HG02763 (cell line): Measurements from ENCODE around the gene CCDC141.

Experiments
- ATAC-seq: cut with Tn5 transposase; IDR thresholded peaks from one replicate; pipeline ENCODE4 v1.9.1; 2021; ENCODE audit warnings: mild to moderate bottlenecking, moderate library complexity; ENCODE audit not compliant: unreplicated experiment

CCDC141 gene

DNA sequence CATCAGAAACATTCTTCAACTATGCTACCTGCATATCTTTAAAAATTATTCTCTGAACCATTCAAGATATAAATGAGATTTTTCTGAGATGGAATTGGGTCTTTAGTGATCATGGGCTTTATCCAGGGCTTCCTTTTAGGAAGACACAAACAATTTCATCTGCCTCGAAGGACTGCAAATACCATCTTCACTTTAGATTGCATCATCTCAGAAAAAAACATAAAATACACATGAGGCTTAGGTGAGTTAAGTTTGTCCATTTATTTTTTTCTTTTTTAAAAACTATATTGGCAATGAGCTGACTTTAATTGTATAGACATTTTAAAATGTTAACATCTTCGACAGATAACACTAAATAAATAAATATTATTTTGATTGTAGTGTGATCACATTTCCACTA, 262.8 kb downstream of the CCDC141 start:
- ATAC-seq: no peak

DNA sequence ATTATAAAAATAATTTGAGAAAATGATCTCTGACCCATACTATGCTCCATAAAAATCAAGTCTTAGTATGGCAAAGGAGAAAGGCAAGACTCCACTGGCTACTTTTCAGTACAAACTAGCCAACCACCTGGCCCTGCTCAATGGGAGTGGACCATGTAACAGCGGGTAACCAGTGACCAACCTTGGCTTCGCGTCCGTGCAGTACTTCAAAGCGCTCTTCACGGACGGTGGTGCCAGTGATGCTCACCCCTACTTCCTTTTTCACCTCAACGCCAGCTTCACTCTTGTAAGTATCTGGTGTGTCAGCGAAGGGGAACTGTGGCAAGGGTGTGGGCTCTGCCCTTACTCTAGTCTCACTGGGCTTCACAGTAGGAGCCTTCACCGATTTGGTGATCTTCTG, 266.0 kb downstream of the CCDC141 start:
- ATAC-seq: no peak

DNA sequence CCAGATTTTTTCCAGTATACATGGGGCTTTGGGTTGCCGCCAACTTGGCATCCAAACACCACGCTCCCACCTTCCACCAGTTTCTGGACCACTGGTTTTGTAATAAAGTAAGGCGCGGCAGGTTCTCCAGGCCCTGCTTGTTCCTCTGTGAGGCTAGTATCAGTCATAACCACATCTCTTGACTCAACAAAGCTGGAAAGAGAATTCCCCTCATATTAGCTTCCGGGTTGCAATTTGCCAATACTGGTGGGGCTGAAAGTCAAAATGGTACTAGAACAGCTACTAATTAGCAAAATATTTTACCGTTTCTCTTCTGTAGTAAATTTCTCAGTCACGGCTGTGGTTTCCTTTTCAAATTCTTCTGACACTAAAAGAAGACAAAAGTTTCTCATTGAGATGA, 267.7 kb downstream of the CCDC141 start:
- peak; percentile 53 for ATAC-seq
